Mesenchymal stem cell (in vitro differentiated cells and primary cell): ENCODE results near the gene CSRNP3.

Source experiments
- DNase-seq: peaks from one replicate; pipeline ENCODE4 v3.0.0-alpha.2; 2013
- H2AFZ ChIP-seq: one replicate; pipeline ENCODE4 v1.6.1; 2013; ENCODE audit warnings: low read depth, mild to moderate bottlenecking, control low read depth, inconsistent platforms, low read length, moderate library complexity
- H2AK5ac ChIP-seq: 2 replicates; pipeline ENCODE4 v1.6.1; 2013; ENCODE audit warnings: low read length, moderate library complexity, mild to moderate bottlenecking, inconsistent platforms; ENCODE audit not compliant: severe bottlenecking
- H2BK120ac ChIP-seq: one replicate; pipeline ENCODE4 v1.6.1; 2013; ENCODE audit warnings: low read depth, mild to moderate bottlenecking, inconsistent platforms, low read length, moderate library complexity
- H2BK12ac ChIP-seq, 2 experiments: one replicate each; pipeline ENCODE4 v1.6.1; 2013; ENCODE audit warnings: inconsistent platforms in 2 of 2, low read length in 2 of 2, mild to moderate bottlenecking in 2 of 2, moderate library complexity in 2 of 2, control low read depth in 1 of 2
- H2BK15ac ChIP-seq: one replicate; pipeline ENCODE4 v1.6.1; 2013; ENCODE audit warnings: mild to moderate bottlenecking, low read depth, inconsistent platforms; ENCODE audit not compliant: poor library complexity, severe bottlenecking
- H2BK5ac ChIP-seq: 2 replicates; pipeline ENCODE4 v1.6.1; 2013; ENCODE audit warnings: low read depth, mild to moderate bottlenecking, low read length, control low read depth, inconsistent platforms; ENCODE audit not compliant: poor library complexity, severe bottlenecking
- H3K14ac ChIP-seq, 2 experiments: one replicate each; pipeline ENCODE4 v1.6.1; 2013; ENCODE audit warnings: inconsistent platforms in 2 of 2, low read length in 2 of 2, control low read depth in 1 of 2, mild to moderate bottlenecking in 1 of 2, moderate library complexity in 1 of 2
- H3K18ac ChIP-seq, 2 experiments: one replicate each; pipeline ENCODE4 v1.6.1; 2013; ENCODE audit warnings: inconsistent platforms in 2 of 2, low read length in 2 of 2, control low read depth in 1 of 2, low read depth in 1 of 2, mild to moderate bottlenecking in 1 of 2
- H3K23ac ChIP-seq, 2 experiments: one replicate each; pipeline ENCODE4 v1.6.1; 2013; ENCODE audit warnings: inconsistent platforms in 2 of 2, low read length in 2 of 2, mild to moderate bottlenecking in 2 of 2, moderate library complexity in 2 of 2, control low read depth in 1 of 2
- H3K27ac ChIP-seq: 2 replicates; pipeline ENCODE4 v1.5.1; 2013; ENCODE audit warnings: mild to moderate bottlenecking, moderate library complexity, low read length, control low read depth, inconsistent platforms; ENCODE audit not compliant: poor library complexity, severe bottlenecking
- H3K27me3 ChIP-seq, 2 experiments: 2 replicates each; pipeline versions ENCODE4 v1.6.1 to v1.7.0; 2013; ENCODE audit warnings: low read length in 2 of 2, mild to moderate bottlenecking in 2 of 2, moderate library complexity in 2 of 2, control low read depth in 1 of 2, inconsistent platforms in 1 of 2; ENCODE audit not compliant: control insufficient read depth in 1 of 2, insufficient read depth in 1 of 2
- H3K36me3 ChIP-seq, 2 experiments: 2 replicates each; pipeline versions ENCODE4 v1.6.1 to v1.7.0; 2013; ENCODE audit warnings: low read length in 2 of 2, control low read depth in 1 of 2, inconsistent platforms in 1 of 2, low read depth in 1 of 2, mild to moderate bottlenecking in 1 of 2; ENCODE audit not compliant: insufficient read depth in 2 of 2, control insufficient read depth in 1 of 2
- H3K4ac ChIP-seq, 2 experiments: one replicate each; pipeline ENCODE4 v1.6.1; 2013; ENCODE audit warnings: inconsistent platforms in 2 of 2, low read length in 2 of 2, mild to moderate bottlenecking in 2 of 2, moderate library complexity in 2 of 2, control low read depth in 1 of 2, low read depth in 1 of 2
- H3K4me1 ChIP-seq: 2 replicates; pipeline ENCODE4 v1.6.1; 2013; ENCODE audit warnings: low read depth, low read length, control low read depth; ENCODE audit not compliant: control insufficient read depth, insufficient read depth
- H3K4me2 ChIP-seq: 2 replicates; pipeline ENCODE4 v1.6.1; 2013; ENCODE audit warnings: low read length, mild to moderate bottlenecking, inconsistent platforms; ENCODE audit not compliant: poor library complexity, severe bottlenecking
- H3K4me3 ChIP-seq, 2 experiments: 2 replicates each; pipeline versions ENCODE4 v1.5.1 to v1.7.0; 2013; ENCODE audit warnings: low read length in 2 of 2, mild to moderate bottlenecking in 2 of 2, control low read depth in 1 of 2, low read depth in 1 of 2; ENCODE audit not compliant: insufficient read depth in 1 of 2
- H3K79me1 ChIP-seq: replicated peaks from 2 replicates; pipeline ENCODE4 v1.6.1; 2013; ENCODE audit warnings: mild to moderate bottlenecking, control low read depth, low read length, inconsistent platforms; ENCODE audit not compliant: poor library complexity, severe bottlenecking
- H3K9ac ChIP-seq: 2 replicates; pipeline ENCODE4 v1.7.0; 2013; ENCODE audit warnings: mild to moderate bottlenecking, low read length, moderate library complexity
- H3K9me3 ChIP-seq: 2 replicates; pipeline ENCODE4 v1.7.0; 2013; ENCODE audit warnings: mild to moderate bottlenecking, low read length; ENCODE audit not compliant: control insufficient read depth
- H4K8ac ChIP-seq: one replicate; pipeline ENCODE4 v1.6.1; 2013; ENCODE audit warnings: inconsistent platforms, mild to moderate bottlenecking, low read length, moderate library complexity
- H4K91ac ChIP-seq: one replicate; pipeline ENCODE4 v1.6.1; 2013; ENCODE audit warnings: mild to moderate bottlenecking, low read length, inconsistent platforms
- WGBS: methylation state at CpG from one replicate; pipeline ENCODE4 v1.1.7; 2013; ENCODE audit warnings: mixed read lengths; 5-methylcytosine and 5-hydroxymethylcytosine counted together

CSRNP3 gene

GRCh38 chr2:165529130-165529529 lies 59.6 kb downstream of the CSRNP3 start:
- 47% methylated on average over 2 of the region's 3 CpGs for WGBS
- H3K23ac ChIP-seq: no peak overlapping the region
- no peak overlapping the region for H3K4me3 ChIP-seq
- no peak overlapping the region for H2BK12ac ChIP-seq
- no peaks in the 10 kb centered on the region for H3K27me3 ChIP-seq
- H3K4me1 ChIP-seq: no peaks in the 10 kb centered on the region
- no peak overlapping the region for H4K8ac ChIP-seq
- H3K18ac ChIP-seq: no peak overlapping the region
- no peak overlapping the region for H3K14ac ChIP-seq
- no peaks in the 10 kb centered on the region for H3K36me3 ChIP-seq
- H3K27ac ChIP-seq: no peak overlapping the region
- DNase-seq: no peak
- peaks cover 3% of the 10 kb centered on the region for H3K79me1 ChIP-seq
- no peak overlapping the region for H2BK15ac ChIP-seq
- H2BK120ac ChIP-seq: no peak overlapping the region
- H3K4me2 ChIP-seq: no peak overlapping the region
- H4K91ac ChIP-seq: no peak overlapping the region
- H3K4ac ChIP-seq: no peak overlapping the region
- H3K9ac ChIP-seq: no peak overlapping the region
- no peak overlapping the region for H2BK5ac ChIP-seq
- H2AK5ac ChIP-seq: no peak overlapping the region
- no peak overlapping the region for H2AFZ ChIP-seq
- H3K9me3 ChIP-seq: no peaks in the 10 kb centered on the region

DNA sequence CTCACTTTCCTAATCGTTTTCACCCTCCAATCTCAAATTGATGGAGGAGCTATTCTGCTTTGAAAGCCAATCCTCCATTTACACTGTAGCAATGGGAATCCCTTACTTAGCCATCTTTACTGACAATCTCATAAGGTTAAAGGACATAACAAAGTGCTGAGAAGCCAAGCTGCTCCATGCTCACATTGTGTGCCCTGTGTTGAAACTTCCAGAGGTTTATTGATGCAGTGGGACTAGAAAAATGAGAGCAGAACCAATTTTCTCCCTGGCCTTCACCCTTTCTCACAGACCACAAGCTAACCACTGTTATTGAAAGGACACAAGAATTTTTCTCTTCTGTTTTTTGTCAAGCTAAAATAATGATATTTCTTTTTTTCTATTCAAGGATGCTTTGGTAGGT lies 63.8 kb downstream of the CSRNP3 start:
- H3K4me3 ChIP-seq: no peak overlapping the region
- WGBS: 81% methylated on average over 1 of the region's 1 CpG

DNA sequence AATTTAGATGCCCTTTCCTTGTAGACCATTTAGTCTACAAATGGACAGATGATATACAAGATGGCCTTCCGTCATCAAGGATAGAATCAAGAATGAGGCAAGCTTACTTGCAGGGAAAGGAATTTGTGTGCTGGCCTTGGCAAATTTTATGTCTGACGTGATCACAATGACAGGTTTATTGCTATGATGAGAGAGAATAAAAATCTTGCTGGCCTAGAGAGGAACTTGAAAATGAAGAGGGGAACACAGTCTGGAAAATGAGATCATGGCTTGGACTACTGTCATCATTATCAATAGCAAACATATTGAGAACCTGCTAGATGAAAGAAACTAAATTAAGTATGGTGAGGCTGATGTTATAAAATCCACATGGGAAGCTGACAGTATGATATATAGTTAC lies 66.0 kb downstream of the CSRNP3 start:
- Histone ChIP-seq H3K9ac (no peak overlapping the region), H3K4me1 (no peaks in the 10 kb centered on the region), H2AK5ac (no peak overlapping the region), H2BK120ac (no peak overlapping the region), H3K27ac (no peak overlapping the region), H4K8ac (no peak overlapping the region), H3K36me3 (no peaks in the 10 kb centered on the region), H3K23ac (no peak overlapping the region), H3K9me3 (no peaks in the 10 kb centered on the region), H2AFZ (no peak overlapping the region), H3K27me3 (no peaks in the 10 kb centered on the region), H3K4me2 (no peak overlapping the region), H3K18ac (no peak overlapping the region), H3K4me3 (no peak overlapping the region), H3K14ac (no peak overlapping the region), H4K91ac (no peak overlapping the region), H2BK12ac (no peak overlapping the region), H3K79me1 (no peaks in the 10 kb centered on the region), H2BK5ac (no peak overlapping the region), H3K4ac (no peak overlapping the region), H2BK15ac (no peak overlapping the region)
- 85% methylated on average over 2 of the region's 2 CpGs for WGBS
- DNase-seq: no peak

More for the DNA sequence above, 63.8 kb downstream of the CSRNP3 start:
- Histone ChIP-seq H3K9ac (no peak overlapping the region), H2AFZ (no peak overlapping the region), H2BK5ac (no peak overlapping the region), H3K4me1 (no peaks in the 10 kb centered on the region), H2AK5ac (no peak overlapping the region), H3K36me3 (no peaks in the 10 kb centered on the region), H3K4me2 (no peak overlapping the region), H3K4ac (no peak overlapping the region), H3K27me3 (no peaks in the 10 kb centered on the region), H2BK120ac (no peak overlapping the region), H4K8ac (no peak overlapping the region), H3K79me1 (peaks cover 3% of the 10 kb centered on the region), H2BK15ac (no peak overlapping the region), H3K9me3 (no peaks in the 10 kb centered on the region), H3K27ac (no peak overlapping the region), H2BK12ac (no peak overlapping the region), H3K14ac (no peak overlapping the region), H3K18ac (no peak overlapping the region), H4K91ac (no peak overlapping the region), H3K23ac (no peak overlapping the region)
- peak; percentile 51 for DNase-seq

DNA sequence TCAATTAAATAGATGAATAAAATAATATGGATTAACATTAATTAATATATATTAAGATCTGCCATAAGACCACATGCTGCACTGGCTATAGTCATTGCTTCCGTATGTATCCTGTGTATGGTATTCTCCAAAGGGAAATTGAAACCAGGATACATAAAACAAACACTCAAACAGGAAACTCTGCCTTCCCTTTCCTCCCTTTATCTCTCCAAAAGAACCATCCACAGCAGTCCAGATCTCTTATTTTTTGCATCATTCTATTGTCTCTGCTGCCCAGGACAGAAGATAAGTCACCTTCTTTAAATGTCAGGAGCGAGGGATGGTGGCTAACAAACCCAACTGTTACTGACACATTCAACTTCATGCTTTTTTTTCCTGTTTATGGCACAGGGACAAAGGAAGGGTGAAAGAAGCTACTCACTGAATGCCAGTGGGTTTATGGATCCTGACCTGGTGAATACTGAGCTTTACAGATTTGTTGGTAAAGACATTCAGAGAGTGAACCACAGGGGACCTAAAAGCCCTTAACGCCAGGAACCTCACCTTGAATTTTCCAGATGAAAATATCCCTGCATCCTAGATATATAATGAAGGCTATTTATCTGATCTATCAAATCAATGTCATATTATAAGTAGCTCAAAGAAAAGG lies 67.5 kb downstream of the CSRNP3 start:
- Histone ChIP-seq H4K91ac (no peak overlapping the region), H3K4me3 (no peak overlapping the region), H3K18ac (no peak overlapping the region), H2BK120ac (no peak overlapping the region), H3K4me1 (no peaks in the 10 kb centered on the region), H3K14ac (no peak overlapping the region), H3K79me1 (no peaks in the 10 kb centered on the region), H3K36me3 (no peaks in the 10 kb centered on the region), H3K4me2 (no peak overlapping the region), H2AFZ (no peak overlapping the region), H3K23ac (no peak overlapping the region), H2BK15ac (no peak overlapping the region), H3K4ac (no peak overlapping the region), H4K8ac (no peak overlapping the region), H3K27ac (no peak overlapping the region), H2AK5ac (no peak overlapping the region), H3K9me3 (no peaks in the 10 kb centered on the region), H2BK5ac (no peak overlapping the region), H3K9ac (no peak overlapping the region), H2BK12ac (no peak overlapping the region), H3K27me3 (no peaks in the 10 kb centered on the region)
- 61% methylated on average over 1 of the region's 3 CpGs for WGBS
- DNase-seq: peak; percentile 3
